GM12873 (cell line): ENCODE data around the gene SSBP4.

Experiments used
- CTCF ChIP-seq: IDR thresholded peaks from 2 replicates; pipeline ENCODE4 v1.5.1; 2012; ENCODE audit warnings: low read depth, mild to moderate bottlenecking, moderate library complexity, low read length, control low read depth; ENCODE audit not compliant: insufficient read depth; ENCODE audit errors: missing control alignments

SSBP4 gene

GRCh38 chr19:18414504-18415177 is 4.6 kb upstream of the SSBP4 start:
- no peak for TF ChIP-seq CTCF

GRCh38 chr19:18415178-18415867 is 3.9 kb upstream of the SSBP4 start:
- no peak for TF ChIP-seq CTCF

GRCh38 chr19:18416778-18417249 is 2.4 kb upstream of the SSBP4 start:
- no peak for TF ChIP-seq CTCF

DNA sequence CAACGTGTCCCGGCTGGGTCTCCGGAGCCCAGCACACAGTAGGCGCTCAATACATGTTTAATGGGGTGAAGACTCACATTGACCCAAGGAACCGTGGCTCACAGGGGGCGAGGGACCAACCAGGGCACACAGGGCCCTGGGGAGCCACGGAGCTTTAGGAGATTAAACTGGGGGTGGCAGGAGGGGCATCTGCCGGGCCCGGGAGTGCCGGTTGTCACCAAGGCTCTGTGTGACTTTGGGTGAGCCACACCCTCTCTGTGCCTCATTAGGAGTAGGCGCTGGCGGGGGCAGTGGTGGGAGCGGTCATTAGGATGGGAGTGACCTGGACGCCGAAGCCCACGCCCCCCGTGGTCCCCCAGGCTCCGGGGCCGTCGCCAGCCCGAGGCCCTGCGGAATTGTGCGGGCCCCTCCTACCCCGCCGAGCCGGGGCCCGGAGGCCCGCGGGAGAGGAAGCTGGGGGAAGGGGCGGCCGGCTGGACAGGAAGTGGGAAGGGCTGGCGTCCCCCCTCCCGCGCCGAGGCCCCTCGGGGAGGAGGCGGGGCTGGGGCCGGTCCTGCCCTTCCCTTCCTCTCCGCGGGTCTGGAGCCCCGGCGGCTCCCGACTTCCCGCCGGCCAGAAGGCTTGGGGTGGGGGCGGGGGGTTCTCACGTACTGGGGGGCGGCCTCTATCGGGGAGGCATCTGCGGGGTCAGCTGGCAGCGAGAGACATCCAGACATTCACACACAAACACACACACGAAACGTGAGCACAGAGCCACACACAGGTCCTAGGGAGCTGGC is 1.8 kb upstream of the SSBP4 start:
- TF ChIP-seq CTCF, result no peak

GRCh38 chr19:18418029-18418482 is 1.1 kb upstream of the SSBP4 start:
- no peak for TF ChIP-seq CTCF

DNA sequence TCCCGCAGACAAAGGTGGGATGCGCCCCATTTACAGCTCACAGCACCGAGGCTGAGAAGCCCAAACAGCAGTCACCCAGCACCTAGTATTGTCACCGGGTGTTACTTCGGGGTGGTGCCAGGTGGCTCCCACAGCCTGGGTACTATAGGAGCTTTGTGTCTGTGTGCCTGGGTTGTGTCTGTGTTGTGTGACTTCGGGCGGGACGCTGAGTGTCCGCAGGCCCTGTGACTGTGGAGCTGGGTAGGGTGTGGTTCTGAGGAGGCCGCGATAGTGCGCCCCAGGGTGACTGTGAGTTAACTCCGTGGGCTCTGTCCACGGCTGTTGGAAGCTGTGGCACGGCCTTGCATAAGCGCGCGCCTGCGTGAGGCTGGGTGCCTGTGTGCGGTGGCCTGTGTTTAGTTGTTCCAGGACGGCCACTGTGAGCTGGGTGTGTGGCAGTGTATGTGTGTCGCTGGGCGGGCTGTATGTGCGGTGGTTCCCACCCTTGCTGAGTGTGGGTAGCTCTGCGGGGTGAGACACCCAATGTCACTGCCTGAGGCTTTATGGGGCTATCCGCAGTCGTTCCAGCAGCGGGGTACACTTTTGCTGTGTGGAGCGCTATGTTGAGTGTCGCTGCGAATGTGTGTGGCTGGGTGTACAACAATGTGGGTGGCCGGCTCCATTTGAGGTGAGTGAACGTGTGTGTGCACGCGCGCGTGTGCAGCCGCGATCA is 559 bp upstream of the SSBP4 start:
- no peak for TF ChIP-seq CTCF
